ENCODE measurements around the gene MTFMT.

The MTFMT gene

GRCh38 chr15:64987136-64987535 is 42.3 kb downstream of the MTFMT start:
- DNase-seq: no peak

GRCh38 chr15:64985366-64986033 is 43.9 kb downstream of the MTFMT start:
- DNase-seq: no peak

- no peak for DNase-seq
These were observed 47.0 kb downstream of the MTFMT start for GRCh38 chr15:64982472-64982871.

GRCh38 chr15:64981812-64982431 is 47.5 kb downstream of the MTFMT start:
- no peak for DNase-seq

- no peak for DNase-seq
These were observed 50.2 kb downstream of the MTFMT start for GRCh38 chr15:64979252-64979710.

GRCh38 chr15:64975390-64975789 is 54.0 kb downstream of the MTFMT start:
- no peak for DNase-seq

GRCh38 chr15:64970698-64971097 is 58.7 kb downstream of the MTFMT start:
- no peak for DNase-seq

- DNase-seq: no peak
These were observed 60.0 kb downstream of the MTFMT start for GRCh38 chr15:64969401-64969800.

- no peak for DNase-seq
These were observed 68.4 kb downstream of the MTFMT start for GRCh38 chr15:64961013-64961412.

- no peak for DNase-seq
These were observed 69.3 kb downstream of the MTFMT start for GRCh38 chr15:64960153-64960552.

- no peak for DNase-seq
These were observed 70.3 kb downstream of the MTFMT start for GRCh38 chr15:64959128-64959527.

GRCh38 chr15:64954395-64954794 is 75.0 kb downstream of the MTFMT start:
- DNase-seq: no peak

GRCh38 chr15:64951777-64952418 is 77.5 kb downstream of the MTFMT start:
- DNase-seq: no peak
